ENCODE data around the gene CHRM4. TPM values are rescaled to one million over a fixed set of nuclear protein-coding genes. Genes with fewer than 3 reads are reported as not detected.
A peak's percentile ranks its signal among the peaks of the same experiment; 100 is the strongest.

Gene CHRM4
- total and polyA plus RNA-seq, 2 of the 13 experiments (the other 11 are each of a cell fraction or from before 2014, with no cell fraction given): 0.13 to 0.21 TPM

DNA sequence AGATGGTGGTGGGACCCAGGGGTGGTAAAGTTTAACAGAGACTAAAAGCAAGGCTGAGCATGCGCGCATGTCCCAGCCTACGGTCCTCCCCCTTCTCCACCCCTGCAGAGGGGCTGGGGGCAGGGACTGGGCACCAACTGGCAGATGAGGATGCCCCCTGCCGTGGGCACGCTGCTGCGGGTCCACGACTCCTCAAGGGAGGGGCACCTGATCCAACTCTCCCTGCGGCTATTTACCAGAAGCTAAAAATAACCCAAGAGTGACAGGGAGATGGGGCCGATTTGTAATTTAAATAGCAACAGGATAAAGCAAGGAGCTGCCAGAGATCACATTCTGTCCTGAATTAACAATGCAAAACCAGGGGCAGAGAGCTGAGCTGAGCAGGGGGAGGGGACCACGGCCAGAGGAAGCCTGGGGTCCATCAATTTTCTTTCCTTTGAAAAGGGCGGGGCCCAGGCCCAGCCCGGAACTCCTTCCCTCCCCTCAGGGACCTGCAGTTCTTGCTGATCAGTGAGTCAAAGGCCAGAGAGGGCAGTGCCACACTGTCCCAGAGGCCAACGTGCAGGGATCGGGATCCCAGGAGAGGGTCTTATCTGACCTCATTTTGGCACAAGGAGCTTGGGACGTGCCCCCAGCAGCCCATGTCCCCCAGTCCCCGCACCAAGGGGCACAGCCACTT lies 52.4 kb downstream of the CHRM4 start (continued):
- no peak for TF ChIP-seq MYC (CRISPR knock-in tag; IDR thresholded peaks at IDR 0.05; ENCODE audit: borderline replicate concordance)
- TF ChIP-seq, protein P1, sequence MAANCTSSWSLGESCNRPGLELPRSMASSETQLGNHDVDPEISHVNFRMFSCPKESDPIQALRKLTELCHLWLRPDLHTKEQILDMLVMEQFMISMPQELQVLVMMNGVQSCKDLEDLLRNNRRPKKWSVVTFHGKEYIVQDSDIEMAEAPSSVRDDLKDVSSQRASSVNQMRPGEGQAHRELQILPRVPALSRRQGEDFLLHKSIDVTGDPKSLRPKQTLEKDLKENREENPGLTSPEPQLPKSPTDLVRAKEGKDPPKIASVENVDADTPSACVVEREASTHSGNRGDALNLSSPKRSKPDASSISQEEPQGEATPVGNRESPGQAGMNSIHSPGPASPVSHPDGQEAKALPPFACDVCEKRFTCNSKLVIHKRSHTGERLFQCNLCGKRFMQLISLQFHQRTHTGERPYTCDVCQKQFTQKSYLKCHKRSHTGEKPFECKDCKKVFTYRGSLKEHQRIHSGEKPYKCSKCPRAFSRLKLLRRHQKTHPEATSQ (CRISPR knock-in tag; IDR thresholded peaks at IDR 0.05; ENCODE audit: borderline replicate concordance): no peak

DNA sequence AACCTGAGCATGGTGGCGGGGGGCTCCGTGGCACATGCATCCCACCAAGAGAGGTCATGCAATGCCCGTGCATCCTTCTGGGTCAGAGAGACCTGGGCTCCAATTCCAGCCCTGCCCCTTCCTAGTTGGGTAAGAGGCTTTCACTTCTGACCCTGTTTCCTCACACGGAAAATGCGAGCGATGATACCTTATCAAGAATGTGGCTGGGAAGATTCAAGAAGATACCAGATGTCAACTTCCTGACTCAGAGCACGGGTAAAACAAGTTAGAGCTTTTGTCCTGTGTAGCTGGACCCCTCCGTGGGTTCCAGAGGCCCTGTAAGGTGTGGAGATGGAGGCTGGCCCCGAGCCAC lies 53.0 kb downstream of the CHRM4 start:
- intact Hi-C loops (cut with micrococcal nuclease; ENCODE audit: unreplicated experiment) (no loop called here), in situ Hi-C loops (cut with HindIII; ENCODE audit: extremely low pct_ligation_motif_present, low pct_unique_long_range_greater_than_20kb) (no loop called here)
- Histone ChIP-seq H3K4me2 (ENCODE audit: low read depth, low read length) (peak overlapping the region; percentile 37; the same call in 1 of the 2 replicates), H3K4me1 (ENCODE audit: insufficient read depth, low read length) (peaks cover 18% of the 10 kb centered on the region), H3K27me3 (ENCODE audit: control insufficient read depth in 1 of 2, insufficient read depth in 2 of 2, low read length in 2 of 2) (peaks cover 11 to 71% of the 10 kb centered on the region in 2 experiments), H3K4me3 (replicated peaks in 1 of 3; ENCODE audit: insufficient read depth in 1 of 3, low read depth in 2 of 3, low read length in 3 of 3) (no peak overlapping the region), H4K20me1 (ENCODE audit: insufficient read depth, low read length) (no peaks in the 10 kb centered on the region), H3K9ac (ENCODE audit: insufficient read depth, low read depth, low read length) (no peak overlapping the region), H3K27ac (ENCODE audit: extremely low read length, insufficient read depth, low read length) (no peak overlapping the region), H3K9me3 (ENCODE audit: low read length) (no peaks in the 10 kb centered on the region), H3K36me3 (replicated peaks in 1 of 2; ENCODE audit: control insufficient read depth in 1 of 2, insufficient read depth in 2 of 2, low read length in 2 of 2) (no peaks in the 10 kb centered on the region), H3K79me2 (ENCODE audit: insufficient read depth, low read length) (no peaks in the 10 kb centered on the region), H2AFZ (ENCODE audit: low read length) (no peak overlapping the region)
- no TSS peak for BruUV-seq (replicated peaks)
- no peak for DNase-seq (ENCODE audit: low spot score)
- ChIA-PET POLR2A (no interaction called here), CTCF (ENCODE audit: low intra/inter-chr PET ratio, low total read pairs) (no interaction called here)
- FAIRE-seq: no peak
- 33% methylated on average over 3 of the region's 9 CpGs for WGBS (ENCODE audit: low lambda C conversion rate)
- ATAC-seq: no peak
- TF ChIP-seq ZNF552 (CRISPR knock-in tag; IDR thresholded peaks at IDR 0.05; ENCODE audit: borderline replicate concordance): no peak
- TF ChIP-seq SATB2 (CRISPR knock-in tag; IDR thresholded peaks at IDR 0.05): no peak
- TF ChIP-seq ZNF207 (IDR thresholded peaks at IDR 0.05; ENCODE audit: borderline replicate concordance): no peak
- no peak for TF ChIP-seq ZNF737 (CRISPR knock-in tag; IDR thresholded peaks at IDR 0.05; ENCODE audit: borderline replicate concordance)
- TF ChIP-seq RORA (CRISPR knock-in tag; IDR thresholded peaks at IDR 0.05): no peak
- no peak for TF ChIP-seq KMT2B (CRISPR knock-in tag; IDR thresholded peaks at IDR 0.05)
- TF ChIP-seq HOXA5 (CRISPR knock-in tag; IDR thresholded peaks at IDR 0.05): no peak
- TF ChIP-seq, protein P2, sequence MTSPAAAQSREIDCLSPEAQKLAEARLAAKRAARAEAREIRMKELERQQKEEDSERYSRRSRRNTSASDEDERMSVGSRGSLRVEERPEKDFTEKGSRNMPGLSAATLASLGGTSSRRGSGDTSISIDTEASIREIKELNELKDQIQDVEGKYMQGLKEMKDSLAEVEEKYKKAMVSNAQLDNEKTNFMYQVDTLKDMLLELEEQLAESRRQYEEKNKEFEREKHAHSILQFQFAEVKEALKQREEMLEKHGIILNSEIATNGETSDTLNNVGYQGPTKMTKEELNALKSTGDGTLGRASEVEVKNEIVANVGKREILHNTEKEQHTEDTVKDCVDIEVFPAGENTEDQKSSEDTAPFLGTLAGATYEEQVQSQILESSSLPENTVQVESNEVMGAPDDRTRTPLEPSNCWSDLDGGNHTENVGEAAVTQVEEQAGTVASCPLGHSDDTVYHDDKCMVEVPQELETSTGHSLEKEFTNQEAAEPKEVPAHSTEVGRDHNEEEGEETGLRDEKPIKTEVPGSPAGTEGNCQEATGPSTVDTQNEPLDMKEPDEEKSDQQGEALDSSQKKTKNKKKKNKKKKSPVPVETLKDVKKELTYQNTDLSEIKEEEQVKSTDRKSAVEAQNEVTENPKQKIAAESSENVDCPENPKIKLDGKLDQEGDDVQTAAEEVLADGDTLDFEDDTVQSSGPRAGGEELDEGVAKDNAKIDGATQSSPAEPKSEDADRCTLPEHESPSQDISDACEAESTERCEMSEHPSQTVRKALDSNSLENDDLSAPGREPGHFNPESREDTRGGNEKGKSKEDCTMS (CRISPR knock-in tag; conservative IDR thresholded peaks at IDR 0.05): no peak
- TF ChIP-seq, protein P3, sequence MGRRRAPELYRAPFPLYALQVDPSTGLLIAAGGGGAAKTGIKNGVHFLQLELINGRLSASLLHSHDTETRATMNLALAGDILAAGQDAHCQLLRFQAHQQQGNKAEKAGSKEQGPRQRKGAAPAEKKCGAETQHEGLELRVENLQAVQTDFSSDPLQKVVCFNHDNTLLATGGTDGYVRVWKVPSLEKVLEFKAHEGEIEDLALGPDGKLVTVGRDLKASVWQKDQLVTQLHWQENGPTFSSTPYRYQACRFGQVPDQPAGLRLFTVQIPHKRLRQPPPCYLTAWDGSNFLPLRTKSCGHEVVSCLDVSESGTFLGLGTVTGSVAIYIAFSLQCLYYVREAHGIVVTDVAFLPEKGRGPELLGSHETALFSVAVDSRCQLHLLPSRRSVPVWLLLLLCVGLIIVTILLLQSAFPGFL (CRISPR knock-in tag; IDR thresholded peaks at IDR 0.05): no peak
- TF ChIP-seq ZNF333 (CRISPR knock-in tag; IDR thresholded peaks at IDR 0.05; ENCODE audit: borderline replicate concordance): no peak
- TF ChIP-seq ZNF878 (CRISPR knock-in tag; IDR thresholded peaks at IDR 0.05): no peak
- TF ChIP-seq, protein P4, sequence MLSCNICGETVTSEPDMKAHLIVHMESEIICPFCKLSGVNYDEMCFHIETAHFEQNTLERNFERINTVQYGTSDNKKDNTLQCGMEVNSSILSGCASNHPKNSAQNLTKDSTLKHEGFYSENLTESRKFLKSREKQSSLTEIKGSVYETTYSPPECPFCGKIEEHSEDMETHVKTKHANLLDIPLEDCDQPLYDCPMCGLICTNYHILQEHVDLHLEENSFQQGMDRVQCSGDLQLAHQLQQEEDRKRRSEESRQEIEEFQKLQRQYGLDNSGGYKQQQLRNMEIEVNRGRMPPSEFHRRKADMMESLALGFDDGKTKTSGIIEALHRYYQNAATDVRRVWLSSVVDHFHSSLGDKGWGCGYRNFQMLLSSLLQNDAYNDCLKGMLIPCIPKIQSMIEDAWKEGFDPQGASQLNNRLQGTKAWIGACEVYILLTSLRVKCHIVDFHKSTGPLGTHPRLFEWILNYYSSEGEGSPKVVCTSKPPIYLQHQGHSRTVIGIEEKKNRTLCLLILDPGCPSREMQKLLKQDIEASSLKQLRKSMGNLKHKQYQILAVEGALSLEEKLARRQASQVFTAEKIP (CRISPR knock-in tag; IDR thresholded peaks at IDR 0.05; ENCODE audit: borderline replicate concordance): no peak
- TF ChIP-seq ARNTL (CRISPR knock-in tag; IDR thresholded peaks at IDR 0.05): no peak
